HG02678 (cell line): Measurements from ENCODE around the gene TGFBI.

Source experiments
- ATAC-seq: cut with Tn5 transposase; IDR thresholded peaks from one replicate; pipeline ENCODE4 v1.9.1; 2021; ENCODE audit warnings: mild to moderate bottlenecking, moderate library complexity; ENCODE audit not compliant: unreplicated experiment

The TGFBI gene

GRCh38 chr5:136084698-136085097, 55.9 kb downstream of the TGFBI start:
- no peak for ATAC-seq

GRCh38 chr5:136086783-136087566, 58.2 kb downstream of the TGFBI start:
- ATAC-seq = no peak

- no peak for ATAC-seq
Observed at GRCh38 chr5:136087961-136088871, 59.4 kb downstream of the TGFBI start.

GRCh38 chr5:136089791-136090190, 61.0 kb downstream of the TGFBI start:
- ATAC-seq = no peak

- no peak for ATAC-seq
Observed at GRCh38 chr5:136090319-136090718, 61.5 kb downstream of the TGFBI start.

- ATAC-seq = no peak
Observed at GRCh38 chr5:136094189-136094912, 65.6 kb downstream of the TGFBI start.

GRCh38 chr5:136094913-136095641, 66.3 kb downstream of the TGFBI start:
- ATAC-seq = no peak

GRCh38 chr5:136098176-136098575, 69.4 kb downstream of the TGFBI start:
- no peak for ATAC-seq

GRCh38 chr5:136099870-136100269, 71.1 kb downstream of the TGFBI start:
- no peak for ATAC-seq

- ATAC-seq = no peak
Observed at GRCh38 chr5:136101884-136102283, 73.1 kb downstream of the TGFBI start.

- ATAC-seq = peak; percentile 72
Observed at GRCh38 chr5:136103118-136103517, 74.3 kb downstream of the TGFBI start.

GRCh38 chr5:136104306-136104965, 75.6 kb downstream of the TGFBI start:
- no peak for ATAC-seq

GRCh38 chr5:136106351-136107031, 77.7 kb downstream of the TGFBI start:
- no peak for ATAC-seq

GRCh38 chr5:136108180-136108611, 79.4 kb downstream of the TGFBI start:
- peak; percentile 66 for ATAC-seq

GRCh38 chr5:136108766-136109165, 80.0 kb downstream of the TGFBI start:
- no peak for ATAC-seq

- ATAC-seq = no peak
Observed at GRCh38 chr5:136109453-136110135, 80.8 kb downstream of the TGFBI start.
